Measurements from ENCODE around the gene CRP.

Gene CRP

GRCh38 chr1:159753386-159753785, 39.0 kb upstream of the CRP start:
- Histone ChIP-seq H3K4me3 (ENCODE audit: insufficient read depth in 1 of 2, low read depth in 1 of 2, low read length in 2 of 2) (no peak overlapping the region), H3K9me3 (ENCODE audit: control insufficient read depth, low read length) (no peaks in the 10 kb centered on the region), H2BK5ac (ENCODE audit: low read depth, low read length, poor library complexity, severe bottlenecking) (no peak overlapping the region), H3K4me2 (ENCODE audit: low read length, poor library complexity, severe bottlenecking) (no peak overlapping the region), H3K14ac (ENCODE audit: low read length in 2 of 2) (no peak overlapping the region), H3K4me1 (ENCODE audit: control insufficient read depth, insufficient read depth, low read depth, low read length) (no peaks in the 10 kb centered on the region), H3K27ac (ENCODE audit: low read length, poor library complexity, severe bottlenecking) (no peak overlapping the region), H2AK5ac (ENCODE audit: low read length, severe bottlenecking) (no peak overlapping the region), H4K8ac (ENCODE audit: low read length) (no peak overlapping the region), H2BK120ac (ENCODE audit: low read depth, low read length) (no peak overlapping the region), H2BK12ac (ENCODE audit: low read length in 2 of 2) (no peak overlapping the region), H3K4ac (ENCODE audit: low read depth in 1 of 2, low read length in 2 of 2) (no peak overlapping the region), H3K23ac (ENCODE audit: low read length in 2 of 2) (no peak overlapping the region), H3K36me3 (ENCODE audit: control insufficient read depth in 1 of 2, insufficient read depth in 2 of 2, low read depth in 1 of 2, low read length in 2 of 2) (no peaks in the 10 kb centered on the region), H2AFZ (ENCODE audit: low read depth, low read length) (no peak overlapping the region), H4K91ac (ENCODE audit: low read length) (no peak overlapping the region), H3K27me3 (ENCODE audit: control insufficient read depth in 1 of 2, insufficient read depth in 1 of 2, low read length in 2 of 2) (no peaks in the 10 kb centered on the region), H3K18ac (ENCODE audit: low read depth in 1 of 2, low read length in 2 of 2) (no peak overlapping the region), H3K79me1 (replicated peaks; ENCODE audit: low read length, poor library complexity, severe bottlenecking) (no peaks in the 10 kb centered on the region), H2BK15ac (ENCODE audit: low read depth, poor library complexity, severe bottlenecking) (no peak overlapping the region), H3K9ac (ENCODE audit: low read length) (no peak overlapping the region)
- 68% methylated on average over 4 of the region's 4 CpGs for WGBS
- DNase-seq = no peak

- DNase-seq = no peak
- H4K91ac ChIP-seq (ENCODE audit: low read length) = no peak overlapping the region
- H3K4me2 ChIP-seq (ENCODE audit: low read length, poor library complexity, severe bottlenecking) = no peak overlapping the region
- H3K18ac ChIP-seq (ENCODE audit: low read depth in 1 of 2, low read length in 2 of 2) = no peak overlapping the region
- no peak overlapping the region for H3K14ac ChIP-seq (ENCODE audit: low read length in 2 of 2)
- H3K9ac ChIP-seq (ENCODE audit: low read length) = no peak overlapping the region
- no peaks in the 10 kb centered on the region for H3K4me1 ChIP-seq (ENCODE audit: control insufficient read depth, insufficient read depth, low read depth, low read length)
- no peak overlapping the region for H2BK120ac ChIP-seq (ENCODE audit: low read depth, low read length)
- no peaks in the 10 kb centered on the region for H3K27me3 ChIP-seq (ENCODE audit: control insufficient read depth in 1 of 2, insufficient read depth in 1 of 2, low read length in 2 of 2)
- no peak overlapping the region for H3K4me3 ChIP-seq (ENCODE audit: insufficient read depth in 1 of 2, low read depth in 1 of 2, low read length in 2 of 2)
- no peaks in the 10 kb centered on the region for H3K79me1 ChIP-seq (replicated peaks; ENCODE audit: low read length, poor library complexity, severe bottlenecking)
- no peak overlapping the region for H3K27ac ChIP-seq (ENCODE audit: low read length, poor library complexity, severe bottlenecking)
- no peaks in the 10 kb centered on the region for H3K36me3 ChIP-seq (ENCODE audit: control insufficient read depth in 1 of 2, insufficient read depth in 2 of 2, low read depth in 1 of 2, low read length in 2 of 2)
- no peak overlapping the region for H2BK5ac ChIP-seq (ENCODE audit: low read depth, low read length, poor library complexity, severe bottlenecking)
- no peak overlapping the region for H2BK15ac ChIP-seq (ENCODE audit: low read depth, poor library complexity, severe bottlenecking)
- H3K9me3 ChIP-seq (ENCODE audit: control insufficient read depth, low read length) = no peaks in the 10 kb centered on the region
- no peak overlapping the region for H3K23ac ChIP-seq (ENCODE audit: low read length in 2 of 2)
- H3K4ac ChIP-seq (ENCODE audit: low read depth in 1 of 2, low read length in 2 of 2) = no peak overlapping the region
- no peak overlapping the region for H2AK5ac ChIP-seq (ENCODE audit: low read length, severe bottlenecking)
- no peak overlapping the region for H4K8ac ChIP-seq (ENCODE audit: low read length)
- WGBS = 67% methylated on average over 2 of the region's 4 CpGs
- no peak overlapping the region for H2AFZ ChIP-seq (ENCODE audit: low read depth, low read length)
- no peak overlapping the region for H2BK12ac ChIP-seq (ENCODE audit: low read length in 2 of 2)
Measured at GRCh38 chr1:159752135-159752580, 37.8 kb upstream of the CRP start.

GRCh38 chr1:159751031-159751430, 36.6 kb upstream of the CRP start:
- no peak overlapping the region for H4K91ac ChIP-seq (ENCODE audit: low read length)
- H3K9ac ChIP-seq (ENCODE audit: low read length) = no peak overlapping the region
- no peaks in the 10 kb centered on the region for H3K9me3 ChIP-seq (ENCODE audit: control insufficient read depth, low read length)
- H3K79me1 ChIP-seq (replicated peaks; ENCODE audit: low read length, poor library complexity, severe bottlenecking) = no peaks in the 10 kb centered on the region
- H3K4me1 ChIP-seq (ENCODE audit: control insufficient read depth, insufficient read depth, low read depth, low read length) = no peaks in the 10 kb centered on the region
- no peak overlapping the region for H3K4me3 ChIP-seq (ENCODE audit: insufficient read depth in 1 of 2, low read depth in 1 of 2, low read length in 2 of 2)
- H3K27ac ChIP-seq (ENCODE audit: low read length, poor library complexity, severe bottlenecking) = no peak overlapping the region
- H3K23ac ChIP-seq (ENCODE audit: low read length in 2 of 2) = no peak overlapping the region
- no peak overlapping the region for H2AK5ac ChIP-seq (ENCODE audit: low read length, severe bottlenecking)
- no peaks in the 10 kb centered on the region for H3K27me3 ChIP-seq (ENCODE audit: control insufficient read depth in 1 of 2, insufficient read depth in 1 of 2, low read length in 2 of 2)
- no peak overlapping the region for H2BK15ac ChIP-seq (ENCODE audit: low read depth, poor library complexity, severe bottlenecking)
- H2BK12ac ChIP-seq (ENCODE audit: low read length in 2 of 2) = no peak overlapping the region
- no peak overlapping the region for H2AFZ ChIP-seq (ENCODE audit: low read depth, low read length)
- H3K14ac ChIP-seq (ENCODE audit: low read length in 2 of 2) = no peak overlapping the region
- no peak overlapping the region for H2BK120ac ChIP-seq (ENCODE audit: low read depth, low read length)
- DNase-seq = no peak
- H3K18ac ChIP-seq (ENCODE audit: low read depth in 1 of 2, low read length in 2 of 2) = no peak overlapping the region
- no peak overlapping the region for H3K4me2 ChIP-seq (ENCODE audit: low read length, poor library complexity, severe bottlenecking)
- no peak overlapping the region for H3K4ac ChIP-seq (ENCODE audit: low read depth in 1 of 2, low read length in 2 of 2)
- no peak overlapping the region for H2BK5ac ChIP-seq (ENCODE audit: low read depth, low read length, poor library complexity, severe bottlenecking)
- H4K8ac ChIP-seq (ENCODE audit: low read length) = no peak overlapping the region
- no peaks in the 10 kb centered on the region for H3K36me3 ChIP-seq (ENCODE audit: control insufficient read depth in 1 of 2, insufficient read depth in 2 of 2, low read depth in 1 of 2, low read length in 2 of 2)

- H2BK5ac ChIP-seq (ENCODE audit: low read depth, low read length, poor library complexity, severe bottlenecking) = no peak overlapping the region
Measured at GRCh38 chr1:159750621-159751020, 36.2 kb upstream of the CRP start.

More at GRCh38 chr1:159750621-159751020, 36.2 kb upstream of the CRP start:
- no peak overlapping the region for H3K4me2 ChIP-seq (ENCODE audit: low read length, poor library complexity, severe bottlenecking)
- no peak overlapping the region for H2BK120ac ChIP-seq (ENCODE audit: low read depth, low read length)
- H4K91ac ChIP-seq (ENCODE audit: low read length) = no peak overlapping the region
- H3K23ac ChIP-seq (ENCODE audit: low read length in 2 of 2) = no peak overlapping the region
- no peaks in the 10 kb centered on the region for H3K79me1 ChIP-seq (replicated peaks; ENCODE audit: low read length, poor library complexity, severe bottlenecking)
- DNase-seq = no peak
- no peak overlapping the region for H2BK12ac ChIP-seq (ENCODE audit: low read length in 2 of 2)
- H3K14ac ChIP-seq (ENCODE audit: low read length in 2 of 2) = no peak overlapping the region
- no peak overlapping the region for H3K4ac ChIP-seq (ENCODE audit: low read depth in 1 of 2, low read length in 2 of 2)
- H2BK15ac ChIP-seq (ENCODE audit: low read depth, poor library complexity, severe bottlenecking) = no peak overlapping the region
- H2AK5ac ChIP-seq (ENCODE audit: low read length, severe bottlenecking) = no peak overlapping the region
- no peak overlapping the region for H2AFZ ChIP-seq (ENCODE audit: low read depth, low read length)
- H3K4me3 ChIP-seq (ENCODE audit: insufficient read depth in 1 of 2, low read depth in 1 of 2, low read length in 2 of 2) = no peak overlapping the region
- H3K36me3 ChIP-seq (ENCODE audit: control insufficient read depth in 1 of 2, insufficient read depth in 2 of 2, low read depth in 1 of 2, low read length in 2 of 2) = no peaks in the 10 kb centered on the region
- no peaks in the 10 kb centered on the region for H3K9me3 ChIP-seq (ENCODE audit: control insufficient read depth, low read length)
- no peaks in the 10 kb centered on the region for H3K27me3 ChIP-seq (ENCODE audit: control insufficient read depth in 1 of 2, insufficient read depth in 1 of 2, low read length in 2 of 2)
- no peaks in the 10 kb centered on the region for H3K4me1 ChIP-seq (ENCODE audit: control insufficient read depth, insufficient read depth, low read depth, low read length)
- H3K18ac ChIP-seq (ENCODE audit: low read depth in 1 of 2, low read length in 2 of 2) = no peak overlapping the region
- H3K27ac ChIP-seq (ENCODE audit: low read length, poor library complexity, severe bottlenecking) = no peak overlapping the region
- H3K9ac ChIP-seq (ENCODE audit: low read length) = no peak overlapping the region
- no peak overlapping the region for H4K8ac ChIP-seq (ENCODE audit: low read length)

All from mesenchymal stem cell (in vitro differentiated cells and primary cell).